Measurements from ENCODE around the gene RFTN1.

Gene RFTN1

DNA sequence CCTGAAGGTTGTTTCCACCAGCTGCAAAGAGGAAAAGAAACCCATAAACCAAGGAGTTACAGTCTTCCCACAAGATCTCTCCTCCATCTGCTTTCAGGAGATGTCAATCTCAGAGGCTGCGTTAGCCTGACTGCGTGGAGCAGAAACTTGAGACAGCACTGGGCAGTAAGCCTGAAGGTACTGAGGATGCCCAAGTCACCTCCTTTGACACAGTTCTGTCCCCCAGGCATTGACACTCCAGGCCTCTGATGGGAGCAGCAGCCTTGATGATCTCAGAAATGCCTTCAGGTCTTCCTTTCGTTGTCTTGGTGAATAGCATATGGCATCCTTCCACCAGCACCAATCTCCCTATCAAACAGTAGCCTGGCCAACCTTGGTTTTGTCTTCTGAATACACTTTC lies 159.2 kb downstream of the RFTN1 start:
- TF ChIP-seq, protein P1, sequence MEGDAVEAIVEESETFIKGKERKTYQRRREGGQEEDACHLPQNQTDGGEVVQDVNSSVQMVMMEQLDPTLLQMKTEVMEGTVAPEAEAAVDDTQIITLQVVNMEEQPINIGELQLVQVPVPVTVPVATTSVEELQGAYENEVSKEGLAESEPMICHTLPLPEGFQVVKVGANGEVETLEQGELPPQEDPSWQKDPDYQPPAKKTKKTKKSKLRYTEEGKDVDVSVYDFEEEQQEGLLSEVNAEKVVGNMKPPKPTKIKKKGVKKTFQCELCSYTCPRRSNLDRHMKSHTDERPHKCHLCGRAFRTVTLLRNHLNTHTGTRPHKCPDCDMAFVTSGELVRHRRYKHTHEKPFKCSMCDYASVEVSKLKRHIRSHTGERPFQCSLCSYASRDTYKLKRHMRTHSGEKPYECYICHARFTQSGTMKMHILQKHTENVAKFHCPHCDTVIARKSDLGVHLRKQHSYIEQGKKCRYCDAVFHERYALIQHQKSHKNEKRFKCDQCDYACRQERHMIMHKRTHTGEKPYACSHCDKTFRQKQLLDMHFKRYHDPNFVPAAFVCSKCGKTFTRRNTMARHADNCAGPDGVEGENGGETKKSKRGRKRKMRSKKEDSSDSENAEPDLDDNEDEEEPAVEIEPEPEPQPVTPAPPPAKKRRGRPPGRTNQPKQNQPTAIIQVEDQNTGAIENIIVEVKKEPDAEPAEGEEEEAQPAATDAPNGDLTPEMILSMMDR (conservative IDR thresholded peaks at IDR 0.05): no peak
- H3K27ac ChIP-seq: no peak overlapping the region

DNA sequence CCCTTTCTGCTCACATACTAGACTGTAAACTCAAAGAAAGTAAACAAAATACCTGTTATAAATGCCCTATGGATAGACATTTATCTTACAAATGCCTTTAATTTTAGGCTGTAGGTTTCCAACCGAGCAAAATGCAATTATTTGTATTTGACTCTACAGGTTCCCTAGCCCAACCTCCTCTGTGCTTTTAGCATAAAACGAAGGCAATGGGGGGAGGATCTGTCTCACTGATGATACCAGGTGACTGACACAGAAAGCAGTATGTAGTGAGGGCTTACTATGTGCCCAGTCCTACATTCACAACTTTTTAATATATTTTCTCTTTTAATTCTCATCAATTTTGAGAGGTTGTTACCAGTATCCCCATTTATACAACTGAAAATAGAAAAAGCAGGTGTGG lies 161.1 kb downstream of the RFTN1 start:
- no peak overlapping the region for H3K27ac ChIP-seq
- TF ChIP-seq, protein P1 (conservative IDR thresholded peaks at IDR 0.05): no peak

DNA sequence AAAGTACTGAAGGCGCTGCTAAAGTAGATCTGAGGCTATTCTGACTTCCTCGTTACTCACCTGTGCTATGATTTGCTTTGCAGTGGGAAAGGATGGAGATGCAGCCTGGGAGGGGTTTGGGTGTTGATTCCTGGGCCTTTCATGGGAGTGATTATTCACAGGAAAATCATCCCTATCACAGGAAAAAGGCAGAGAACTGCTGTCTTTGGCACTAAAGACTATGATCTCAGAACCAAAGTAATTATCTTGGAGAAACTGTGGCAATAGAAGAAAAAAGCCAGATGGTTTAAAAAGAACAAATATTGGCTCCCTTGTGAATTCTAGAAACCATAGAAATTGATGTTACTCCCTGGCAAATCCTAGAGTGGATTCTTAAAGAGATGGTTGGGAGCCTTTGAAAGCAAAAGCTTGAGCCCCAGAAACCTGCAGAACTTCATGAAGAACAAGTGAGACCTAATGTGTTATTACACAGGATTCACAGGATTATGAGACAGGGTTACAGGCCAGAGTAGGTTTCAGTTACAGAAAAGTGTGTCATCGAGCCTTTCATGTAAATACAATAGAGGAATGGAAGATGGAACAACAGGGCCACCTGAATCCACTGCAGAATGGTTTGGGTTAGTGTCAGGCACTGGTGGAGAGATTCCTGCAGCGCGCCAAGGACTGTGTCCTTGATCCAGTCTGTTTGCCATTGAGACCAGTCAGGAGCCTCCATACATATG lies 162.7 kb downstream of the RFTN1 start:
- H3K27ac ChIP-seq: no peak overlapping the region
- TF ChIP-seq, protein P1 (conservative IDR thresholded peaks at IDR 0.05): no peak

DNA sequence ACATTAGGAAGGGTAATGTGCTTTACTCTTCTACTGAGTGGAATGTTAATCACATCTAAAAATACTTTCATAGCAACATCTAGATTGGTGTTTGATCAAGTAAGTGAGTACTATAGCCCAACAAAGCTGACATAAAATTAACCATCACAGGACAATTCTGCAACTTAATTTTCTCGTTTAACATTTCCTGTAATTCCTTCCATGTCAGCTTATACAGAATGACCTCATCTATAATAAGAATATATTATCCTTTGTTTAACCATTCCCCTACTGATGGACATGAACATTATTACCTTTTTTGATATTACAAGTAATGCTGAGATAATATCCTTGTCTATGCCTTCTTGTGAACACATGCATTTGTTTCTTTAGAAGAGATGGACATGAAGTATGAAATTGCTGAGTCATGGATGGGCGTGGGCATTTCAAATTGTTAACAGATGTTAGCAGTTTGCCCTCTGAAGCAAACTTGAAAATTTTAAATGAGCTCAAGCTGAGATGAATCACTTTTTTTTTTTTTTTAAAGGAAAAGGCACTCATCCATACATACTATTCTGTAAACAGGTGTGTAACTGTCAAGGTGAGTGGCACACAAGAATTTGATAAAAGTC lies 163.4 kb downstream of the RFTN1 start:
- H3K27ac ChIP-seq: no peak overlapping the region
- TF ChIP-seq, protein P1 (conservative IDR thresholded peaks at IDR 0.05): no peak

DNA sequence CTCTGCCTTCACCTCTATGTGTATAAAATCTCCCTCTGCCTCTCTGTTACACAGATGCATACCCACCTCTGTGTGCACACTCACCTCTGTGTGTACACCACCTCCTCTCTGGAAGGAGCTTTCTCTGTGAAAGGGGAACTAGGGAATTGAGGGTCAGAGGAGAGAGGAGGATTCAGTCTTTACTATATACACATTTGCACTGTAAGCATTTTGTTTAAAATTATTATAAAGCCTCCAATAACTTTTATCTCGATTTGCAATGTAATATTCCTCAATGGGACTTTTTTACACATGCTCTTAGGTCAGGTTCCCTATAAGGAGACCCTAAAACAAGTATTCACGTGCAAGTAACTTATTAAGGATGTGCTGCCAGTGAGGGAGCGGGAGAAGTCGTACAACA lies 166.0 kb downstream of the RFTN1 start:
- TF ChIP-seq, protein P1 (conservative IDR thresholded peaks at IDR 0.05): no peak

DNA sequence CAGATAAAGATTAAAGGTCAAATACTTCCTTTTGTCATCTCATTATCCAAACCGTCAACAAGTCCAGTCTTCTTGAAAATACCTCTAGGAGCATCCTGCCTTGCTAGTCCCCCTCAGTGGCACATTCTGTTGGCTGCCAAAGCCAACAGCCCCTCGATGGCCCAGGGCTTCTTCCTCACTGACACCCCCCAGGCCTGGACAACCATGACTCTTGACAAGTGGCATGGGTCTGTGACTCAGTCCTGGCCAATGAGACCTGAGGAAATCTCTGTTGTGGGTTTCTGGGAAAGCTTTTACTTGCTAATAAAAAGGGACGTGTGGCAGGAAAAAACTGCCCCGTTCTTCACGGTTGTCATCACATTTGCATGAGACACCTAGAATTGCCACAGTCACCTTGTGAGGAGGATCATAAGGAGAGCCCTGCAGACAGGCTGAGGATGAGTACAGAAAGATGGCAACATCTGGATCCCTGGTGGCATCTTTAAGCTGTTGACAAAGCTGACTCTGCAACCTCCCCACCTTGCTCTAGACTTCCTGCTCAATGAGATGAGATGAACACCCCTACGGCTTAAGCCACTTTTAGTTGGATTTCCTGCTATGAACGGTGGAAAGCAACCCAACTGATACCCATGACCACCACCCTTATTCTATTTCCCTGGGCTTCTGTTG lies 167.0 kb downstream of the RFTN1 start:
- no peak overlapping the region for H3K27ac ChIP-seq
- TF ChIP-seq, protein P1 (conservative IDR thresholded peaks at IDR 0.05): no peak

More for the DNA sequence above, 166.0 kb downstream of the RFTN1 start:
- no peak overlapping the region for H3K27ac ChIP-seq

DNA sequence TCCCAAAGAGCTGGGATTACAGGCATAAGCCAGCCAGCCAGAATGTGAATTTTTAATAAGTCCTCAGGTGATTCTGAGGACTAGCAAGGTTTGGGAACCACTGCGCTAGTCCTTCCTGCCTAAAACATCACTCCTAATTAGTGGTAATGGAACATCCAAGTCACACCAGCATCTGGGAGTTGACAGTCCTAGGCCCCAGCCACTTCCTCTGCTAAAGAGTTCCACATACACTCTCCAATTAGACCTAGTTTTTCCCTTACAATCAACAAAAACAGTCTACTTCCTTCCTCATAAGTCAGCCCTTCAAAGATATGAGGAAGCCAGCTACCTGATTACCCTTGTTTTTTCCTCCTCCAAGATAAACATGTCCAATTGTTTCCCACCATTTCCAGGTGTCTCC lies 170.4 kb downstream of the RFTN1 start:
- no peak overlapping the region for H3K27ac ChIP-seq

More for the DNA sequence above, 170.4 kb downstream of the RFTN1 start:
- TF ChIP-seq, protein P1 (conservative IDR thresholded peaks at IDR 0.05): no peak

Measured in VCaP (cell line).